DMS153 (cell line): Measurements from ENCODE around the gene SLC6A17.

Experiments used
- DNase-seq: peaks from one replicate; lab custom pipeline; 2025; lab: John Stamatoyannopoulos, UW

Gene SLC6A17

DNA sequence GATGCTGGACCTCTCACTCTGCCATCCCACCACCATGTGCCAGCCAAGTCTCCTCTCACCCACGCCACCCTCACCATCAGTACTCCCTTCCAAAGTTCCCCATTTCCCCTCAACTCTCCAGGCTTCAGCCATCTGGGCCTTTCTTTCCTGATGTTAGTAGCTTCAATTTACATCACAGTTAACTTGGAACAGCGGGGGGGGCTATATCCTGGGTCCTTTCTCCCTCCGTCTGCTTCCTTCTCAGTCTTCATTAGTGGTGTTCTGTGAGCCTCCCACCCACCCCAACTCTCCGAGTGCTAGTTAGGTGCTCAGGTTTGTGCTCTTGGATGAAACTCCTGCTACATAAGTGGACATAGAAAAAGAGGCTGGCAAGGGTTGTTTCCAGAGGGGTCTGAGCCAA lies 91.8 kb downstream of the SLC6A17 start:
- DNase-seq, result no peak

DNA sequence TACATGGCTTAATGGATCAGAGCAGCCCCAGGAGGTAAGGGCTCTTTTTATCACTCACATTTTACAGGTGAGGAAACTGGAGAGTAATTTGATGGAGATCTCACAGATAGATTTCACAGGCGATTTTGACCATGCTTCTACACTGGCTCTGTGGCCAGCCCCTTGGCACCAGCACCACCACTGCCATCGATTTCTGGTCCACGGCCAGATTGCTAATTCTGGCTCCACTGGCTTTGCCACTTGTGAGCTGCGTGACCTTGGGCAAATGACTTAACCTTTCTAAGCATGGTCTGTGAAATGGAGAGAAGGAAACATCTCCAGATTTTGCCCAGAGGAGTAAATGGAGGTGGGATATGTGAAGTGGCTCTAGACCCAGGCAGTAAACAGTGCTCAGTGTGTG lies 92.4 kb downstream of the SLC6A17 start:
- DNase-seq, result peak; percentile 19

DNA sequence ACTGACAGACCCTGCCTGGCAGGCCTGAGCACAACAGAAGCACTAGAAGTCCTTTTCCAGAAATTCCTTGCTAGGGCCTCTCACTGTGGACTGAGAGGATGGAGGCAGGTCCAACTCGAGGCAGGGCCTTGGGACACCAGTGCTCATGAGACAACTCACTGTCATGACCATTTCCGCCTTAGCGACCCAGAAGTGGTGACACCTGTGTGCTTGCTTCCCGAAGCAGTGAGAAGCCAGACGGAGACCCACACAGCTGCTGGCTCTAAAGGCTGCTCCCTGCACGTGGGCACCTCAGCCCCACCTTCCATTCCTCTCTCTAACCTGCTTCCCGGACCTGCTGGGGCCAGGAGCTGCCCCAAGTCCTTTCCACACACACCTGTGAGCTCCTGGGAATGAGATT lies 92.9 kb downstream of the SLC6A17 start:
- no peak for DNase-seq

DNA sequence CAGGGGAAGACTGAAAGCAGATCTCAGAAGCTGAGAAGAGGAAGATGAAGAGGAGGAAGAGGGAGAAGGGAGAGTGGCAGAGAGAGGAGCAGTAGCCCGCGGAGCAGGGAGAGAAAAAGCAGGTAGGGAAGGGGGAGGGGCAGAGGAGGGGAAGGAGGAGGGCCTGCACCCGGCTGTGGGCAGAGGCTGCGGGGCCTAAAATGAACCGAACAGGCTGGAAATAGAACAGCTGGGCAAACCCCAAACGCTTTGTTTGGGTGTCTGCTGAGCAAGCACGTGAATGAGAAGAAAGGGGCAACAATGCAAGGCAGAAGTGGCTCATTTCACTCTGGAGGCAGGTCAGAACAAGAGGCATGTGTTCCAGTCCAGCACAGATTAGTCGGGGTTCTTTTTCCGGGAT lies 93.3 kb downstream of the SLC6A17 start:
- peak; percentile 60 for DNase-seq

DNA sequence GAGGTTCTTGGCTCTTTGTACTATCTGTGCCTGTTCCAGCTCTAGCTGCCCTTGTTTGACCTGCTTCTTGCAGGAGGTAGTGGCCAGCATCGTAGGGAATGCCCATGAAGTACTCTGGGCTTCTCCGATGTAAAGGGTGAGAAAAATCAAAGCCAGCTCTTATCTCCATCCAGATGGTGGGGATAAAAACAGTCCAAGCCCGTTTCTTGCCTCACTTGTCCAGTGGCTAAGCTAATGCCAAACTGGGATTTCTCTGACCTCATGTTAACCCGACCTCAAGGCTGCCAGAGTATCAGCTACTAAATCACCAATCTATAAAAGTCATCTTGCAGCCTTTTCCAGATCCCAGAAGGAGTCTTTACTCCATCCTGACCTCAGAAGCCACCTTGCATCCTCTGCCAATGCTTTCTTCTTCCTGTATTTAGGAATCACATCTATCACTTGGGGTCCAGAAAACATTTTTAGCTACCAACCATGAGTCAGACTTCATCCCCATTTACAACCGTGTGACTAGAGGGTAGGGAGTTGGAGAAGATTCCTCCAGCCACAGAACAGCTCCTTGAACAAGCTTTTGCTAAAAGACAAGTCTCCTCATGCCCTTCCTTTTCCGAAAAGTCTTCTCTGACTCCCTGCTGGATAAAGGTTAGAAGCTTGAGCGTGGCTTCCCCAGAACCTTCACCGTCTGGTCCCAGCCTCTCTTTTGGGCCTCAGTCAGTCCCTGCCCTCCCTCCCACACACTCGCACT lies 95.8 kb downstream of the SLC6A17 start:
- DNase-seq, result no peak

DNA sequence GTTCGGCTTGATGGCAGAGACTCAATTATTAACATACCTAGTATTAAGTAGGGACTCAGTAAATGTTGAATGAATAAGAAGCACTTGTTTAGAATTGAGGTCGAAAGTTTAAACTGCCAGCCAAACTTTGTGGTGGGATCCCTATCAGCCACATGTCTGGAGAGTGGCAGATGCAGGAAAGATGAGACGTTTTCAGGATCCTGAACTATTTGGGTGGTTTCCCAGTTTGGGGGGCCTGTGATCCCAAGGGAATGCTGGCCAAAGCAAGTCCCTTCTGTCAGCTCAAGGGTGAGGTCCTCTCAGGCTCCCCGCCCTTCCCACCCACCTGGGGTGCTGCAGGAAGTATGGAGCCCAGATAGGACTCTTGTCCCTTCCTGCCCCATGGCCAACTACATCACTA lies 98.5 kb downstream of the SLC6A17 start:
- DNase-seq, result no peak

DNA sequence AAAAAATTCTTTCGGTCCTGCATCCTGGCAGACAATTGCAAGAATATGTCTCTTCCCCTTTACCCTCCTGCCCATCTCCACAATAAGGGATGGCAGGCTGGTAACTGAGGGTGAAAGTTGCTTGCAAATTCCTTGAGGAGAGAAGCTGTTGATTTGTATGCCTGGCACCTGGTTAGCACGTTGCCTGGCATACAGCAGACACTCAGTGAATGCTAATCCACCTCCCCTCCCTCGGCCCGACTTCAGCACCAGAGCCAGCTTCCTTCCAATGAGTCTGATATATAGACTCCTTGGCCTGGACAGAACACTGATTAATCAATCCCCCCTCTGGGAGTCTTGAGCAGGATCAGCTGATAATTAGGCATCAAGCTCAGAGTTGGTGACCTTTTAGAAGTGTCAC lies 99.0 kb downstream of the SLC6A17 start:
- no peak for DNase-seq

DNA sequence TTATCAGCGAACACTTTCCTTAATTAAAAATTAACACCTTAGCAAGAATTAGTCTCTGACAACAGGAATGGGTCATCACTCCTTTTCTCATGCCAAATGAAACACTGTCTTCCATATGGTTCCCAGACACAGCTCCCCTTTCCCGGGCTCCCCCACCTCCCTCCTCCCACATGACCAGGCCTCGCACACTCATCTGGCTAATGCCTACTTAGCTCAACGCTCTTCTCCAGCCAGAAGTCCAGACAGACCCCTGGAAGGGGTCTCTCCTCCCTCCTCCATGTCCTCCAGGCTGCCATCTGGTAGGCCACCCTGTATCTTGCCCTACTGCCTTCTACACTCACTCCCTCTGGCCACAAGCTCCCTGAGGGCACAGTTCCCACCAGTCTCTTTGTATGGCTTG lies 99.7 kb downstream of the SLC6A17 start:
- DNase-seq, result no peak

DNA sequence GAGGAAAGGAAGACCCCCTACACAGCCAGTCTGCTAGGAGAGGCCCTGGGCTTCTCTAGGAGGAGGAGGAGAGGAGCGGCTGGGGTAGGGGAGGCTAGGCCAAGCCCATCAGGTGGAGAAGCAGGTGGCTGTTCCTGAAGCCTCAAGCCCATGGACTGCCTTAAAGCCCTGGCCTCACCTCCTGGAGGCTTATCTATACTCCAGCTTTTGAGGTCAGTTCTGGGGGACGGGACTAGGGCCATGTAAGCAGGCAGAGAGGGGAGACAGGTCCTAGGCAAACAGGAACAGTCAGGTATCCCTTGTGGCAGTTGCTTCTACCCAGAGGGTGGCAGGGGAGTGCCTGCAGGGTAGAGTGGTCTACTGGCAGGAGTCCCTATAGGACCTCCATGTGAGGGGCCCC lies 100.5 kb downstream of the SLC6A17 start:
- DNase-seq, result no peak
